Measurements from ENCODE around the gene DYNC2I2. TPM values are rescaled to one million over a fixed set of nuclear protein-coding genes. Genes with fewer than 3 reads are reported as not detected.
"Not testable (repeated sequence)": the region's sequence is repeated elsewhere in the genome, so short reads cannot be mapped to it uniquely, and the experiment has no call there.

Gene DYNC2I2
- total RNA-seq (2014; rRNA removed; shearing (Covaris generic)): 56.9 and 69.0 TPM in 2 replicates

DNA sequence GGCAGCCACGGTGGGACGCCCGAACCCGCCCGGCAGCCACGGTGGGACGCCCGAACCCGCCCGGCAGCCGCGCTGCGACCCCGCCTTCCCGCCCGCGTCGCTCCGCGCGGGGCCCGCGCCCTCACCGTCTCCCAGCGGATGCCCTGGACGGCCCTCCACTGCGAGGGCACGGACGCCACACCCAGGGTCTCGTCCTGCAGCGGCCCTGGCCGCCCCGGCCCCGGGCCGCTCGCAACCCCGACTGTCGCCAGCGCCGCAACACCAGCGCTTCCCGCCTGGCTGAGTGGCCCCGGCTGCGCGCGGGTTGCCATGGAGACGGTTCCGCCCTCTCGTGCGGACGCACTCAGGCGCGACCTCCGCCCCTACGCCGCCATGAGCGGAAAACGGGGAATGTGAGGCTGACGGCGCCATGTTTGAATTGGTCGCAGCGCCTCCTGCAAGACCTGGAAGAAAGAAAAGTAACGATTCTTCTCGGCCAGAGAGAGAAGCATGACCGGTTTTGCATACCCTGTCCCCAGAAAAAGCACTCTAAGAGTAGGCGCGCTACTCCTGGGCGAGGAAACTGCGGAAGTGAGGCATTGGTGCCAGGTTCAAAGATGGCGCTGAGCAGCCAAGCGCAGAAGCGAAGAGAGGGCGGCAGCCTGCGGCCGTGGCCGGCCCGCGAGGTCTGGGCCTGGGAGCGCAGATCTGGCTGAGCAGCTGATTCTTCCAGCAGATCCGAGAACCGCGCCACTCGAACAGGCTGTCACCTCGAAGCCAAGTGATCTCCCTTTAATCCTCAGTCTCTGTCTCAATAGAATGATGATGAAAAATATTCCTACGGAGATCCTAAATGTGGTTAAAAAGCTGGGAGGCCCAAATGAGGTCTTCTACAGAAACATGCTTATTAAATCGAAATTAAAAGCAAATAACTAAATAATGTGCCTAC lies at the start of gene DYNC2I2:
Gene DYNC2I2 (minus strand): TSS at position 432 of the 928 bp plus-strand sequence. CDS start 121 bp downstream, at position 311.
- DNase-seq (ENCODE audit: low spot score): peak; percentile 87

DNA sequence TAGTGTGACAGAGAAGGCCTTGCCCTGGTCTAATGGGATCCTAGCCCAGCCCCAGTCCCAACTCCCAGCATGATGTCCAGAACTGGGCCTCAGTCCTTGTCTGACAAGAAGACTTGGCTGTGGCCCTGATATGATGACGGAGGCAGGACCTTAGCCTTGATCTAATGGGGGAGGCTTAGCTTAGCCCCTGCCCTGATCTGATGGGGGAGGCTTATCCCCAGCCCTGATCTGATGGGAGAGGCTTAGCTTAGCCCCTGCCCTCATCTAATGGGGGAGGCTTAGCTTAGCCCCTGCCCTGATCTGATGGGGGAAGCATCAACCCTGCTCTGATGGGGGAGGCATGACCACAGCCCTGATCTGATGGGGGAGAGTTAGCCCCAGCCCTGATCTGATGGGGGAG lies 49.4 kb upstream of the DYNC2I2 start:
- DNase-seq (ENCODE audit: low spot score): no peak

DNA sequence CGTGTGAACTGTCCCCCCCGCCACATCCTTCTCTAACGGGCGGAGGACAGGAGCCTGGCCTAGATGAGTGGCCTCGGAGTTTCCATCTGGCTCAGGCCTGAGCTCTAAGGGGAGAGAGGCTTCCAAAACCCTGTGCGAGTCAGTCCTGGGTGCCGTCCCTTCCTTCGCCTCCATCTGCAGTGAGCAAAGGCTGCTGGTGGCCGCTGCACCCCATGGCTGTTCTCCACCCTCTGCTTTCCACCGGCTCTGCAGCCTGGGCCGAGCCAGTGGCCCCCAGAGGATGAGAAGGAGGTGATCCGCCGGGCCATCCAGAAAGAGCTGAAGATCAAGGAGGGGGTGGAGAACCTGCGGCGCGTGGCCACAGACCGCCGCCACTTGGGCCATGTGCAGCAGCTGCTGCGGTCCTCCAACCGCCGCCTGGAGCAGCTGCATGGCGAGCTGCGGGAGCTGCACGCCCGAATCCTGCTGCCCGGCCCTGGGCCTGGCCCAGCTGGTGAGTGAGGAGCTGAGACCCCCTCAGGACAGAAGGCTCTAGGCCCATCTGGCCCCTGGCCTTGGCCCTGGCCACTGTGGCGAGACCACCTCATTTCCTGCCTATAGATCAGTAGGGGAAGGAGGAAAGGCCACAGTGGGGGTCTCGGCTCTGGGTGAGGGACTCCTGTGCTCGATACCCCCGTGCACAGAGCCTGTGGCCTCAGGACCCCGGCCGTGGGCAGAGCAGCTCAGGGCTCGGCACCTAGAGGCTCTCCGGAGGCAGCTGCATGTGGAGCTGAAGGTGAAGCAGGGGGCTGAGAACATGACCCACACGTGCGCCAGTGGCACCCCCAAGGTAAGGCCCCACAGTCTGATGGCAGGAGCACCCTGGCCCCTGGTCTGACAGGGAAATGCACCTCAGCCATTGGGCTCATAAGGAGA lies 48.7 kb upstream of the DYNC2I2 start:
- no peak for DNase-seq (ENCODE audit: low spot score)

DNA sequence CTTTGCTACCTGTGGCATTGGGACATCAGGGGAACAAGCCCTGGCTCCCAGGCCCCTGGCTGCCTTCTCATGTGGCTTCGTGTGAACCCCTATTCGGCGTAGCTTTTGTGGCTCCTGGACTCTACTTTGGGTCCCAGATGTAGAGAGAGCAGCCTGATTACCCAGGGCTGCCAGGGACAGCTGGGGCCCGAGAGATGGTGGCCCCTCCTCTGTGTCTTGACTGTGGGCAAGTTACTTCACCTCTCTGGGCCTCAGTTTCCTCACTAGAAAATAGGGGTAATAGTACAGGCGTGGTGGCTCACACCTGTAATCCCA lies 47.7 kb upstream of the DYNC2I2 start:
- DNase-seq (ENCODE audit: low spot score): no peak

DNA sequence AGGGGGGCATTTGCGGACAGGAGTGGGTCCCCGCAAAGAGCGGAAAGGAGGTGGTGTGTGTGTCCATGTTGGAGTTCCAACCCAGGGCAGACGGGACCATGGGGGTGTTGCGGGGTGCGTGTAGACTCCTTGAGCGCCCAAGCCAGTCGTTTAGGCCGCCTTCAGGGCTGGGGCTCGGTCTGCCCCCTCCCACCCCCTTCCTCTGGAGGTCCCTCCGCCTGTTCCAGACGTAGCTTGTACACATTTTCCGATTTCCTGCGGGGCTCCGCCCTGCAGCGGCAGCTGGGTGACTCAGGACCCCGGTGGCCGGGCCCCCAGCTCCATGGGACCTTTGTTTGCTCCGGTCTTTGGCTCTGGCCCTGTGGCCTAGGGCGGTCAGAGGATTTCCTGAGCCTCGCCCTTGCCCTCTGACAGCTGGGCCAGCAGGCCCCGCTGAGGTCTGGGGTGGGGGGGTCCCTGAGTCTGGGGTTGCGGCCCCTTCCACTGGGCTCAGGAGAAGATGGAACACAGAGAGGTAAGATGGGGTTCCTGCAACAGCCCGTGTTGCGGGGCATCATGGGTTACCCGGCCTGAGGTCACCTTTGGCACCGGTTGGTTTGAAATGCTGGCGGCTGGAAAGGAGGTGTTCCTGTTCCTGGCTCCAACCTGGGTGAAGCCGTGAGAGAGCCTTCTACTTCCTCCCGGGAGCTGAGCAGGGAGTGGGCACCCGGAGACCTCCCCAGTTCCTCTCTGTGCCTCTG lies 47.1 kb upstream of the DYNC2I2 start:
- no peak for DNase-seq (ENCODE audit: low spot score)

DNA sequence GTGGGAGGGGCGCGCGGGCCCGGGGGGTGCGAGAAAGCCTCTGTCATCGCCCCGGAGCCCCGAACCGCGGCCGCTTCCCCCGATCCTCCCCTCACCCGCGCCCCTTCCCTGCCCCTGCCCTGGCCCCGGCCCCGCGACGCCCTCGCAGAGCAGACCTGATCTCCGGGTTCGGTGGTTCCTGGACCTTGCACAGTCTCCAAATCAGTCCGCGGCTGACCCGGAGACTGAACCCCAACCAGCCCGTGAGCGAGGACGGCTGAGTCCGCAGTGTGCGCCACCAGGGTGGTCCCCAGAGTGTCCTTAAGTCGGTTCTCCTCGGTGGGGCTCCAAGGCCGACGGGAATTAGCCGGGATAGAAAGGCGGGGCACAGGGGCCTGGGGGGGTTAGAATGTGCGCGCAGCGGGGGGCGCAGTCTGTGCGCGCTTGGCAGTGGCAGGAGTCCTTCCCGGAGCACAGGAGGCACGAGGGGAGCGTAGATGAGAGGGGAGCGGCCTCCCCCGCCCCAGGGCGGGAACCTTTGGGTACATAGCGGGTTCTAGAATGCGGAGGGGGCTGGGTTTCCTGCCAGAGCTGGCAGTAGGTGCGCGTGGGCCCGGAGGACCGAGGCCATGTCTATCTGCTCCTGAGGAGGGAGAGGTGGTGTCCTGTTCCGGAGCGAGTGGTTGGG lies 46.4 kb upstream of the DYNC2I2 start:
- no peak for DNase-seq (ENCODE audit: low spot score)

DNA sequence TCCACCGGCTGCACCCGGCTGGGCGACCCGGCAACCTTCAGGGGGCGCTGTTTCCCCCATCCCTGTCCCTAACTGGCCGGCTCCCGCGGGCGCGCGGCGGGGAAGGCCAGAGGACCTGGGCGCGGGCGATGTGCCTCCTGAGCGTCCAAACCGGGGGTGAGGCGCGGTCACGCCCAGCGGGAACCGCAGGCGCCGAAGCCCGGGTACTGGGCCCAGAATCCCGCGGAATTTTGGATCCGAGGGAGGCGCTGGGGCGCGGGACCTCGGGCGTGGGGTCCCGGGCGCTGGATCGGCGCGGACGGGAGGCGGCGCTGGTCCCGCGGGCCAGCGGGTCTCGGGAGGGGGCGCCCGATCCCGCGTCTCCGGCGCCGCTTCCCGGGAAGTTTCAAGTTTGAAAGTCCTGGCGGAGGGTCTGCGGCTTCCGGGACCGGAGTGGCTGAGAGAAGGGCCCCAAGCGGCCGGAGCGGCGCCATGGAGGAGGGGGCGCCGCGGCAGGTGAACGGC lies 45.9 kb upstream of the DYNC2I2 start, which contains the start of gene PKN3:
Gene PKN3 (plus strand): TSS at position 59 of the 504 bp plus-strand sequence. CDS start 413 bp downstream, at position 472.
- peak; percentile 68 for DNase-seq (ENCODE audit: low spot score)

DNA sequence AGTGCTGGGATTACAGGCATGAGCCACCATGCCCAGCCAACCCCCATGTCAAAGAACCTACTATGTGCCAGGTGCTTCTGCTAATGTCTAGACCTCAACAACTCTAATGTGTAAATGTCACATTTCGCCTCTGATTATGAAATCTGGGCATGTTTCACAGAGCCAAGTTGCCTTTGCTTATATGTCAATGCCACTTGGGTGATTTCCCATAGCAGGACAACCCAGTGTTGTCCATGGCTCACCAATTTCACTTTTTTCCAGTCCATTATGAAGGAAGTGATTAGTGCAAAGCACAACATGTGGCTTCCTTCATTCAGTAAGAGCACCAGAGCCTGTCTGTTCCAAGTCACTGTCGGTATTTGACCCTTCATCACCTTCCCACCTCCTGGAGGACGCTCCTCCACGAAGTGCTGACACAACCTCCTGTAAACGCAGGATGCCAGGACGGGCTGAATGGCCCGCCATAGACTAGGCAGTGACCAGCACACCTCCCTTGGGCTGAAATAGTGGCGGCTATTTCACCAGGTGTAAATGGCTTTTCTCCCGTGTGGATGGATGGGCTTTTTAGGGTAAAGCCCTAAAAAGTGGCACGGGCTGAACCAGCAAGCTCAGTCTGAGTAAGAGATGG lies 44.7 kb upstream of the DYNC2I2 start:
- peak; percentile 2 for DNase-seq (ENCODE audit: low spot score)

DNA sequence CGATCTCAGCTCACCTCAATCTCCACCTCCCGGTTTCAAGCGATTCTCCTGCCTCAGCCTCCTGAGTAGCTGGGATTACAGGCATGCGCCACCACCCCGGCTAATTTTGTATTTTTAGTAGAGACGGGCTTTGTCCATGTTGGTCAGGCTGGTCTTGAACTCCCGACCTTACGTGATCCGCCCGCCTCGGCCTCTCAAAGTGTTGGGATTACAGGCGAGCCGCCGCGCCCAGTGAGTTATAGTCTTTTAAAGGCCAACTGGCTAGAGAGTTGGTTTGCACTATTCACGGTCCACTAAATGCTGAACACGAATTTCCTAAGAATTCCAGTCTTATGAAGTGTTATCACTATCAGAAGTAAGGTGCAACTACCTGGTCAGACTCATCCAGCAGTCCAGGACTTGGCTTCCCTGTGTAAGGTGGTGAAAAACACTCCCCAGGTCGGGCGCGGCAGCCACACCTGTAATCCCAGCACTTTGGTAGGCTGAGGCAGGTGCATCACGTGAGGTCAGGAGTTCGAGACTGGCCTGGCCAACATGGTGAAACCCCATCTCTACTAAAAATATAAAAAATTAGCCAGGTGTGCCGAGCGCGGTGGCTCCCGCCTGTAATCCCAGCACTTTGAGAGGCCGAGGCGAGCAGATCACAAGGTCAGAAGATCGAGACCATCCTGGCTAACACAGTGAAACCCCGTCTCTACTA lies 42.6 kb upstream of the DYNC2I2 start:
- DNase-seq (ENCODE audit: low spot score): peak; percentile 1

DNA sequence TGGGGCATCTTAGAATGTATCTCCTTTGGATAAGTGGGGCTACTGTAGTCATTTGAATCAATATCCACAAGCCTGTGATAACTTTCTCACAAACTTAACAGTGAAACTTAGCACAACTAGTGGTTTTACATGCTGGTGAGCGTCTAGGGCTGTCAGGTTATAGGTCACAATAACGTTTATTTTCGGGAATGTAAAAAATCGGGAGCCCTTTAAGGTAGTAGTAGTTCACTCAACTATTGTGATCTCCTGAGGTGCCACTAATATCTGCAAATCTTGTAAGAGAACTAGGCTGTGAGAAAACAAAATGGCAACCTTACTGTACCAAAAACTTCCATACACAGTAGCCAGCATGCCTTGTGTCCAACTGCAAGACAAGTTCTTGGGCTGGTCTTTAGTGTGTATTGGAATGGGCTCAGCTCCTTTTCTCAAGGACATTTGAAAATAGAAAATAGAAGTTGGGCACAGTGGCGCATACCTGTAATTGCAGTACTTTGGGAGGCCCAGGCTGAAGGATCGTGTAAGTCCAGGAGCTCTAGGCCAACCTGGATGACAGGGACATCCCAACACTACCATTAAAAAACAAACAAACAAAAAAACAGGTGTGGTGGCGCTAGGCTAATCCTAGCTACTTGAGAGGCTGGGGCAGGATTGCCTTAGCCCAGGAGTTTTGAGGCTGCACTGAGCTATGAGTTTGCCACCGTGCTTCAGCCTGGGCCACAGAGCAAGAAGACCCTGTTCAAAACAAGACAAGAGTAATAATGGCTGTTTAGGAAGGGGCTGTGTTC lies 40.5 kb upstream of the DYNC2I2 start:
- no peak for DNase-seq (ENCODE audit: low spot score)

DNA sequence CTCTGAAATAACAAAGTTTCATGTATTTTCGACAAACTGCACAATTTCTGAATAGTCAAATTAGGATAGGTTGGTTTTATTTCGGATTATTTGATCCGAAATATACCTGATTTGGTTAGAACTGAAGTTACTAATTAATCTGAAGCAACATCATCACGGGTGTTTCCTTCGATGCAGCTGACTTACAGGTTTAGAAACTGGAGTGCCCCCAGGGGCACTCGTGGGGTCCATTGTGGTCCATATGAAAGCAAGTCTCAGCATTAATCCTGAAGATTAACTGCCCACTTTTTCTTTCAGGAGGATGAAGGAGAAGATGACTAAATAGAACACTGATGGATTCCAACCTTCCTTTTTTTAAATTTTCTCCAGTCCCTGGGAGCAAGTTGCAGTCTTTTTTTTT lies 37.7 kb upstream of the DYNC2I2 start:
- no peak for DNase-seq (ENCODE audit: low spot score)

DNA sequence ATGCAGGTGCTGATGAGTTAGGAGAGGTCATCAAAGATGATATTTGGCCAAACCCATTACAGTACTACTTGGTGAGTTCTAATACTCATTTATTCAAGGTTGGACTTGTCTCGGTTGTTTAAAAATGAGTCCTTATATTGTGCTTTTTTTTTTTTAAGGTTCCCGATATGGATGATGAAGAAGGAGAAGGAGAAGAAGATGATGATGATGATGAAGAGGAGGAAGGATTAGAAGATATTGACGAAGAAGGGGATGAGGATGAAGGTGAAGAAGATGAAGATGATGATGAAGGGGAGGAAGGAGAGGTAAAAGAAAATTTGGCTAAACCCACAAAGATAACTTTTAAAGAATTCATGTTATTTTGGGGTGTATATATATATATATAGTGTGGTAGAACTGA lies 37.1 kb upstream of the DYNC2I2 start:
- DNase-seq (ENCODE audit: low spot score): not testable (repeated sequence)

DNA sequence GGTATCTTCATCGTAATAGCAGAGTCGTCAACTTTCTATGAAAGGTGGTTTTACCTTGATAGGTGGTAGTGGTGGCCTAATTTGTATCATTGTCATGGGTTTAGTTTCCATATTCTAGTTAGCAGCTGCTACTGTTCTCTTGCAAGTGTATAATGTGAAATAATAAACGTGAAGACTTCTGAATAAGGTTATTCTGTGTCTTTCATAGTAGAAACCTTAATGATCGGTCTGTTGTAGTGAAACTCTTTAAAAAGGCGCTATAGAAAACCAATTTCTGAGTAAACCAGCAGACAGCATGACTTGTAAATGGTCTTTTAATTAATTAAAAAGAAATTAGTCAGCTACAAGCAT lies 34.0 kb upstream of the DYNC2I2 start:
- DNase-seq (ENCODE audit: low spot score): no peak

DNA sequence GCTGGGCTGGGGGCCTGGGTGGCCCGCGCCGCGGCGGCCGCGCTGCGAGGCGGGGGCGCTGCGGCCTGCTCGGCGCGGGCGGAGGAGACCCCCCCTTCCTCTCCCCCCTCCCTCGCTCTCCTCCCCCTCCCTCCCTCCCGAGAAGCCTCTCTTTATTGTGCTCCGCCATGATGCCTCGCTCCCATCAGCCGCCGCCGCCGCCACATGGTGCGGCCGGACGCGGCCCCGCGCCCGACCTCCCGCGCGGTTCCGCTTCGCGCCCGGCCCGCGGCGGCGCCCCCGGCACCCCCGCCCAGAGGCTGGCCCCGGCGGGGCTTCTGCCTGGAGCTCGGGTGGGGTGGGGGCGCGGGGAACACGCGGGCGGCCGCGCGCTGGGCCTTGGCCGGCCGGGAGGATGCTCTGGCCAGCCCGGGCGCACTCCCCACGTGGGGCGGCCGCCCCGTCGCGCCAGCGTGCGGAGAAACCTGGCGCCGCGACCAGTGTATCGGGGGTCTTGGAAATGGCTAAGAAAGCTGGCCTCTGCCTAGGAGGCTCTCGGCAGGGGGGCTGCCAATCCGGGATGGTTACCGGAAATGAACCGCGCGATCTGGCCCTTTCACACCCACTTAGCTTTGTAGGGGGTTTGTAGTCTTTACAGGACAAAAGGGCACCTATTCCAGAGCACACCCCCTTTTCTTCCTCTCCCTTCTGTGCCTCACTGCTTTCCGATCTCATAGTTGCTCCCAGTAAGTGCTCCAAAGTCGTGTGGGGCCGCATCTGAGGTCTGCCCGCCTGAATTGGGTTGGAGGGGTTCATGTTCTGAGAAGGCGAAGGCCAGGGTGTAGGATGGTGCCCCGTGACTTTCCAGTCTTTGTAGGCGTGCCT lies 33.4 kb upstream of the DYNC2I2 start:
- DNase-seq (ENCODE audit: low spot score): peak; percentile 47

DNA sequence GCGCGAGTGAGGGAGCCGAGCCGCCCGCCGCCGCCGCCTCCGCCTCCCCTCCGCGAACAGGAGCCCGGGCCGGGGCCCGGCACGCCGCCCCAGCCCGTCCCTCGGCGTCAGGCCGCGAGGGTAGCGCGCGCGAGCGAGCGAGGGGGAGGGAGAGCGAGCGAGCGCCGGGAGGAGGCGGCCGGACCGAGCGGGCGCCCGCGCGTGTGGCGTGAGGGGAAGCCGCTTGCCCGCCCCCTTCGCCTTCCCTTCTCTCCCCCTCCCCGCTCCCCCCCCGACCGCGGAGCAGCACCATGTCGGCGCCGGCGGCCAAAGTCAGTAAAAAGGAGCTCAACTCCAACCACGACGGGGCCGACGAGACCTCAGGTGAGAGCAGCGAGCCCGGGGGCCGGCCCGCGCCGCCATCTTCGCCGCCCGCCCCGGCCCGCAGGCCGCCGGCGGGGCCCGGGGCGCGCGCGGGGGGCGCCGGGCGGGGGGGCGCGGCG lies 32.7 kb upstream of the DYNC2I2 start:
- DNase-seq (ENCODE audit: low spot score): peak; percentile 30

DNA sequence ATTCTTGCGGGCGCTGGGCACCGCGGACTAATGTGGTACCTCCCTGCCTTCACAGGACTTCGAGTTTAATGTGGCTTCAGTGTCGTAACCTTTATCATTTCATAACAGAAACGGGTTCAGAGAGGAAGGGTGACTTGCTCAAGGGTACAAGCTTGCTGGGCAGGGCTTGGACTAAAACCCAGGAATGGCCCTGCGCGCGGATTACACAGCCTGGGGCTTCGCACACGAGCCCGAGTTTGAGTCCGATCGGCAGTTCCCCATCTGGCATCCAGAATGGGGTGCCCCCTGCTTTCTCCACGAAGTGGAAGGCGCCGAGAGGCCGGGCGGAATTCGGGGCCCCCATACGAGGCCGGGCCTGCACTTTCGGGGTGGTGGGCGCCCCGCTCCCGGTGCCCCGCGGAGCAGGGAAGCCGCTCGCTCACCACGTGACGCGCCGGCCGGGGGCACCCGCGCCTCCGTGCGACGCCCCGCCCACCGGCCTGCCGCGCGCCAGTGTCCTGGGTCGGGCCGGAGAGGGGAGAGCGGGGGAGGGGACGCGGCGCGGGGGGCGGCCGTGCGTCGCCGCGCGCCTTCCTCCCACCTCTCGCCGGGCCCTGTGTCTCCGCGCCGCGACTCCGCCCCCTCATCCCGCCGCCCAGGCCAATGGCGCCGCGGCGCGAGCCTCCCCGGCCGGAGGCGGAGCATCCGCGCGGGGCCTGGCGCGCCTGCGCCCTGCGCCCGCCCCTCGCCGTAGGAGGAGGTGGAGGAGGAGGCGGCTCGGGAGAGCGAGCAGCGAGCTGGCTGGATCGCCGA lies 32.0 kb upstream of the DYNC2I2 start, which contains the start of gene SET:
Gene SET (plus strand): TSS at position 722 of the 792 bp plus-strand sequence. CDS start 361 bp downstream, outside the sequence.
- DNase-seq (ENCODE audit: low spot score): peak; percentile 89

DNA sequence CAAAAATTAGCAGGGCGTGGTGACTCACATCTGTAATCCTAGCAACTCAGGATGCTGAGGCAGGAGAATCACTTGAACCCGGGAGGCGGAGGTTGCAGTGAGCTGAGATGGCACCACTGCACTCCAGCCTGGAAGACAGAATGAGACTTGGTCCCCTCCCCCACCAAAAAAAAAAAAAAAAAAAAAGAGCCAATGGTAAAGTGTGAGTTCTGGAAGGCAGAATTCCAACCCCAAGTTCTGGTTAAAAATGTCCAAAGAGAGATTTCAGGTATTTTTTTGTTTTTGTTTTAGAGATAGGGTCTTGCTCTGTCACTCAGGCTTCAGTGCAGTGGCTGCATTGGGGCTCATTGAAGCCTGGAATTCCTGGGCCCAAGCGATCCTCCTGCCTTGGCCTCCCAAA lies 30.8 kb upstream of the DYNC2I2 start:
- DNase-seq (ENCODE audit: low spot score): no peak
